H1 (cell line): ENCODE measurements around the gene CSRP1. TPM values are rescaled to one million over a fixed set of nuclear protein-coding genes. Genes with fewer than 3 reads are reported as not detected.

Source experiments
- HDAC6 ChIP-seq: IDR thresholded peaks from one replicate; pipeline ENCODE4 v1.7.1; 2012; ENCODE audit warnings: low read depth, mild to moderate bottlenecking, inconsistent platforms, low read length, moderate library complexity
- SRF ChIP-seq: IDR thresholded peaks from 2 replicates; pipeline ENCODE4 v1.6.1; 2011; ENCODE audit warnings: mild to moderate bottlenecking, low read depth, low read length, moderate library complexity
- polyA plus RNA-seq, 7 experiments: library from polyadenylated mRNA; depleted of rRNA in 3 of 7; stranded (reverse) in 5 of 7; unstranded in 2 of 7; fragments of >200 nt in 5 of 7; fragments of 200-250 nt in 2 of 7; gene quantifications; 1 replicate in 5 of 7; 2 replicates in 1 of 7; 4 replicates in 1 of 7; pipeline versions ENCODE4 v1.2.1 to v1.2.3, GENCODE V29; 2011 to 2013; ENCODE audit warnings: missing spikeins in 2 of 7, mixed read lengths in 2 of 7
- total RNA-seq: library from RNA; stranded (reverse); fragmentation: NEBNext Ultra II Directional; extraction: Animal tissue kit (Norgen Biotek cat#: 25700); gene quantifications from 2 replicates; pipeline ENCODE4 v1.2.1, GENCODE V29; 2021

Gene CSRP1
- total and polyA plus RNA-seq, 2 of the 8 experiments (the other 6 are each of a cell fraction or from before 2014, with no cell fraction given), result 14.2 to 22.3 TPM

- TF ChIP-seq HDAC6 (no peak), SRF (no peak)
Observed at GRCh38 chr1:201445310-201445709, 61.6 kb downstream of the CSRP1 start (continued).
